Progenitor cell of endocrine pancreas (in vitro differentiated cells): Measurements from ENCODE around the gene SNX14. TPM values are rescaled to one million over a fixed set of nuclear protein-coding genes. Genes with fewer than 3 reads are reported as not detected.
A peak's percentile ranks its signal among the peaks of the same experiment; 100 is the strongest.

Experiments used
- DNase-seq: peaks from one replicate; pipeline ENCODE4 v3.0.0; 2021; ENCODE audit warnings: low spot score; ENCODE audit not compliant: unreplicated experiment
- H3K27ac Mint-ChIP-seq: 2 replicates; pipeline ENCODE4 v1.8.0; 2021; ENCODE audit warnings: mild to moderate bottlenecking, moderate library complexity, mixed read lengths
- H3K27me3 Mint-ChIP-seq: 2 replicates; pipeline ENCODE4 v1.8.0; 2021; ENCODE audit warnings: mixed read lengths
- H3K36me3 Mint-ChIP-seq: 2 replicates; pipeline ENCODE4 v1.8.0; 2022; ENCODE audit warnings: mixed read lengths; ENCODE audit not compliant: insufficient read depth
- H3K4me1 Mint-ChIP-seq: 2 replicates; pipeline ENCODE4 v1.8.0; 2021; ENCODE audit warnings: low read depth, mixed read lengths
- H3K4me3 Mint-ChIP-seq: 2 replicates; pipeline ENCODE4 v1.8.0; 2021; ENCODE audit warnings: low read depth, mild to moderate bottlenecking, moderate library complexity, mixed read lengths
- H3K9me3 Mint-ChIP-seq: 2 replicates; pipeline ENCODE4 v1.8.0; 2021; ENCODE audit warnings: low read depth, mixed read lengths
- total RNA-seq: library from RNA; stranded (reverse); gene quantifications from 2 replicates; pipeline ENCODE4 v1.2.1, GENCODE V29; 2021
- TF ChIP-seq, protein P1 (sequence below): fragments of 200-600 bp; sonication (generic); IDR thresholded peaks from one replicate; pipeline ENCODE4 v1.5.0; 2021; ENCODE audit warnings: antibody characterized with exemption, mild to moderate bottlenecking; ENCODE audit not compliant: unreplicated experiment

Gene SNX14
- total RNA-seq, 1 donor from 2014 or later = 88.3 TPM

DNA sequence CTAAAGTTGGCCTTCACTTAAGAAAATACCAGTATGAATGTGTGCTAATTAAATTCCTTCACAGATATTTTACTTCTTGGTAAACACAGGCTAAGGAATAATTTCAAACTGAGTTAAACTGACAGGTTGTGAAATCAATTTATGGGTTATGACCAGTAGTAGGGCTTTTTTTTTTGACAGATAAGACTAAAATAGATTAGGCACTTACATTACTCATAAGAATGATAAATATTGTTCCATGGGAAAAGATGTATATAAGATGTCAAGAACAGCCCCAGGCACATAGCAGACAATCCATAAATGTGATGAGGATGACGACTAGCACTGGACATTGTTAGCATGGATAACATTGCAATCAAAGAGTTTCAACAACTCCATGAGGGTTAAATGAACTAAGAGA, 120.9 kb downstream of the SNX14 start:
- Mint-ChIP-seq H3K4me3 (no peak overlapping the region), H3K4me1 (peaks cover 3% of the 10 kb centered on the region), H3K9me3 (peaks cover 7% of the 10 kb centered on the region), H3K27ac (no peak overlapping the region), H3K27me3 (no peaks in the 10 kb centered on the region), H3K36me3 (peaks cover 15% of the 10 kb centered on the region)
- DNase-seq = no peak
- TF ChIP-seq, protein P1, sequence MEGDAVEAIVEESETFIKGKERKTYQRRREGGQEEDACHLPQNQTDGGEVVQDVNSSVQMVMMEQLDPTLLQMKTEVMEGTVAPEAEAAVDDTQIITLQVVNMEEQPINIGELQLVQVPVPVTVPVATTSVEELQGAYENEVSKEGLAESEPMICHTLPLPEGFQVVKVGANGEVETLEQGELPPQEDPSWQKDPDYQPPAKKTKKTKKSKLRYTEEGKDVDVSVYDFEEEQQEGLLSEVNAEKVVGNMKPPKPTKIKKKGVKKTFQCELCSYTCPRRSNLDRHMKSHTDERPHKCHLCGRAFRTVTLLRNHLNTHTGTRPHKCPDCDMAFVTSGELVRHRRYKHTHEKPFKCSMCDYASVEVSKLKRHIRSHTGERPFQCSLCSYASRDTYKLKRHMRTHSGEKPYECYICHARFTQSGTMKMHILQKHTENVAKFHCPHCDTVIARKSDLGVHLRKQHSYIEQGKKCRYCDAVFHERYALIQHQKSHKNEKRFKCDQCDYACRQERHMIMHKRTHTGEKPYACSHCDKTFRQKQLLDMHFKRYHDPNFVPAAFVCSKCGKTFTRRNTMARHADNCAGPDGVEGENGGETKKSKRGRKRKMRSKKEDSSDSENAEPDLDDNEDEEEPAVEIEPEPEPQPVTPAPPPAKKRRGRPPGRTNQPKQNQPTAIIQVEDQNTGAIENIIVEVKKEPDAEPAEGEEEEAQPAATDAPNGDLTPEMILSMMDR = no peak

DNA sequence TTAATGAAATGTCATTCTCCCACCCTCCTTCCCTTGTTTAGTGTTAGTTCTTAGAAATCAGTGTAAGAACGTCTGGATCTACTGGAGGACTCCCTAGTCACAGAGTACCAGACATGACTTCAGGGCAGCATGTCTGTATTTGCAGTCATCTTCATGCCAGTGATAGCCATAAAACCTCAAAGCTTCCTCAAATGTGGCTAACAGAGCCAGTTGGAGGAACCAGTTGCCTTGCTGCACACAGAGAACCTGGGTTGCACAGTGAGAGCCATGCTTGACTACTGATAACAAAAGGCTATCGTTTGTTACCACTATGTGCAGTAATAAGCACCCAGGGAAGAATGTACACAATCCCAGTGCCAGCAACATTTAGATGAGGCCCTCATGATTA, 123.6 kb downstream of the SNX14 start:
- Mint-ChIP-seq H3K4me3 (no peak overlapping the region), H3K27me3 (no peaks in the 10 kb centered on the region), H3K4me1 (peaks cover 4% of the 10 kb centered on the region), H3K36me3 (no peaks in the 10 kb centered on the region), H3K27ac (no peak overlapping the region), H3K9me3 (no peaks in the 10 kb centered on the region)
- TF ChIP-seq, protein P1 = no peak
- DNase-seq = no peak

DNA sequence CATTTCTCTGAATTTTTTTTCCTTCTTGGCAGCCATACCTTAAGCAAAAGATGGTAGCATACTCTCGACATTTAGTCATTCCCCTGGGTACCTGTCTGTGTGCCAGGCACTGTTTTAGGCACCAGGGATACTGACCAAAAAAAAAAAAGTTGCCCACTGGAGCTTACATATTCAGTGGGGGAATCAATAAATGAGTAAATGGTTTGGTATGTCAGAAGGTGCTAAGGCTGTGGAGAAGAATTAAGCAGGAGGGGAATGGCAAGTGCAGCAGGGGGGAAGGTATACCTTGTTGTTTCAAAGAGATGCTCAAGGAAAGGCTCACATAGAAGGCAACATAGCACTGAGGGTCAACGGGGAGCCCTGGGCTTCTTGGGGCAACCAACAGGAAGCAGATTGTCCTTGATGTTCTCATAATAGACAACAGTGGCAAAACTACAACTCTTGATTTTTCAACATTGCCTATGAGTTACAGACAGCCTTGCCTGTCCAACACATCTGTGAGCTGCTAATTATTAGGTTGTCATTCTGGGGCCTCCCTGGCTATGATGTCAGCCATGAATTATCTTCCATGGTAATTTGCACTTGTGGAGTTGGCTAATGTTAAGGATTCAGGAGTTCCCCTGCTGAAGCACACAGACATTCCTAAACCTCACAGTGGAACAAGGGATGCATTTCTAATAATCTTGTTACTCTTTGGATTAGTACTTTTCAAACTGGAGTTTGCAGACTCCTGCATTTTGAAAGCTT, 124.2 kb downstream of the SNX14 start:
- no peak for DNase-seq

DNA sequence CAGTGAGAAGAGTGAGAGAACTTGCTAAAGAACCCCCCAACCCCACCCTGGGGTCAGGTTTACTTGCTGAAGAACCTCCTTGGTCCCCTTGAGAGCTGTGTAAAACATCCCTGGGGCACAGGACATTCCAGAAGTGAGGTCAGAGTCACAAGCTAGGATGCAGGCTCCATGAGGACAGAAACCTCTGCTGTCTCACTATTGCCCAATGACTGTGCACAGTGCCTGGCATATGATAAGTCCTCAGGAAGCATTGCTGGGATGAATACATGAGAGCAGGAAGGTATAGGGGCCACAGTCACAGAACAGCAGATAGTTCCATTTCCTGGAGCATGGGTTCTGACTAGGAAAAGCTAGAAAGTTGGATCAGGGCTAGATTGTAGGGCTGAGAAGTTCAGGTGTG, 125.3 kb downstream of the SNX14 start:
- TF ChIP-seq, protein P1 = no peak
- no peaks in the 10 kb centered on the region for H3K36me3 Mint-ChIP-seq
- DNase-seq = no peak
- H3K27me3 Mint-ChIP-seq = no peaks in the 10 kb centered on the region
- H3K4me1 Mint-ChIP-seq = peaks cover 4% of the 10 kb centered on the region
- H3K4me3 Mint-ChIP-seq = no peak overlapping the region
- H3K27ac Mint-ChIP-seq = no peak overlapping the region
- no peaks in the 10 kb centered on the region for H3K9me3 Mint-ChIP-seq

More for the DNA sequence above, 124.2 kb downstream of the SNX14 start:
- no peaks in the 10 kb centered on the region for H3K27me3 Mint-ChIP-seq
- H3K4me3 Mint-ChIP-seq = no peak overlapping the region
- no peaks in the 10 kb centered on the region for H3K9me3 Mint-ChIP-seq
- peaks cover 4% of the 10 kb centered on the region for H3K4me1 Mint-ChIP-seq
- H3K27ac Mint-ChIP-seq = no peak overlapping the region
- TF ChIP-seq, protein P1 = no peak
- no peaks in the 10 kb centered on the region for H3K36me3 Mint-ChIP-seq

DNA sequence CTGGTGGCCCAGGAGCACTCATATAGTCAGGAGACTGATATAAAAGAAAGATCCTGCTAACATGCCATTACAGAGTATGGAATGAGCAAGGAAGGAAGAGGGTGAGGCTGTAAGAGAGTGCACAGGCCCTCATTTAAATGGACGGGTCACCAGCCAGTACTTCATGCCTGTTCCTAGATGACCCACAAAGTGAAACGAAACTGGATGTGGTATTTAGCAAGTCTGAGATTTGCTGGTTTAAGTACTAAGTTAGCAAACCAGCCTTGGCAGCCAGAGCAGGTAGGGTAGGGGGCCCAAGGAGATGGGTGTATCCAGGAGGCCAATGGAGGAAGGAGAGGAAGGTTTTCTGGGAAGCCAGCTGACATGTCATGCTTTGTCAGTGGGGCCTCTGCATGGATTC, 127.9 kb downstream of the SNX14 start:
- TF ChIP-seq, protein P1 = no peak
- Mint-ChIP-seq H3K4me3 (no peak overlapping the region), H3K9me3 (no peaks in the 10 kb centered on the region), H3K27me3 (no peaks in the 10 kb centered on the region), H3K27ac (peak overlapping the region; percentile 35), H3K4me1 (peaks cover 4% of the 10 kb centered on the region), H3K36me3 (no peaks in the 10 kb centered on the region)
- DNase-seq = no peak
